ENCODE measurements around the gene ANKRD37.

GRCh38 chr4:185381288-185382196 is 15.1 kb upstream of the ANKRD37 start:
- TF ChIP-seq YY1 (IDR thresholded peaks at IDR 0.05; ENCODE audit: insufficient read depth, insufficient read length): no peak
- no peak for TF ChIP-seq SUZ12 (IDR thresholded peaks at IDR 0.05; ENCODE audit: extremely low read depth, insufficient read depth, insufficient read length)
- no peak for TF ChIP-seq ZNF274 (IDR thresholded peaks at IDR 0.05; ENCODE audit: low read depth, low read length)
